NCI-H1436 (cell line): ENCODE data around the gene KCNT2.
"Not testable (repeated sequence)": the region's sequence is repeated elsewhere in the genome, so short reads cannot be mapped to it uniquely, and the experiment has no call there.

Experiments used
- DNase-seq: peaks from one replicate; lab custom pipeline; 2025; lab: John Stamatoyannopoulos, UW

KCNT2 gene

GRCh38 chr1:196608390-196609369 is at the start of gene KCNT2:
KCNT2 (minus strand) TSS chr1:196608440; CDS start chr1:196608309, 131 bp downstream.
- DNase-seq, result peak; percentile 98

- no peak for DNase-seq
These were observed 47.3 kb upstream of the KCNT2 start for GRCh38 chr1:196655494-196655893.

- DNase-seq, result no peak
These were observed 46.8 kb upstream of the KCNT2 start for GRCh38 chr1:196655071-196655470.

- no peak for DNase-seq
These were observed 46.0 kb upstream of the KCNT2 start for GRCh38 chr1:196654271-196654670.

- no peak for DNase-seq
These were observed 43.5 kb upstream of the KCNT2 start, which contains the start of gene CFH for GRCh38 chr1:196651637-196652215. CFH (plus strand) TSS chr1:196652043; CDS start chr1:196652118, 75 bp downstream.

- DNase-seq, result no peak
These were observed 42.8 kb upstream of the KCNT2 start for GRCh38 chr1:196651079-196651478.

- DNase-seq, result no peak
These were observed 42.2 kb upstream of the KCNT2 start for GRCh38 chr1:196650403-196650802.

- no peak for DNase-seq
These were observed 41.8 kb upstream of the KCNT2 start for GRCh38 chr1:196649990-196650389.

- no peak for DNase-seq
These were observed 32.7 kb upstream of the KCNT2 start for GRCh38 chr1:196640976-196641375.

- DNase-seq, result not testable (repeated sequence)
These were observed 31.1 kb upstream of the KCNT2 start for GRCh38 chr1:196639291-196639690.

- DNase-seq, result no peak
These were observed 30.2 kb upstream of the KCNT2 start for GRCh38 chr1:196638466-196638865.

GRCh38 chr1:196637606-196638005 is 29.4 kb upstream of the KCNT2 start:
- no peak for DNase-seq

GRCh38 chr1:196628838-196629237 is 20.6 kb upstream of the KCNT2 start:
- no peak for DNase-seq

- DNase-seq, result no peak
These were observed 14.8 kb upstream of the KCNT2 start for GRCh38 chr1:196623079-196623478.

- DNase-seq, result no peak
These were observed 11.5 kb upstream of the KCNT2 start for GRCh38 chr1:196619721-196620120.

GRCh38 chr1:196611873-196612272 is 3.6 kb upstream of the KCNT2 start:
- no peak for DNase-seq

- no peak for DNase-seq
These were observed 1.1 kb upstream of the KCNT2 start for GRCh38 chr1:196609370-196609737.

- peak; percentile 45 for DNase-seq
These were observed 259 bp downstream of the KCNT2 start for GRCh38 chr1:196607981-196608380.

- no peak for DNase-seq
These were observed 4.6 kb downstream of the KCNT2 start for GRCh38 chr1:196603651-196604050.

GRCh38 chr1:196598942-196599748 is 9.1 kb downstream of the KCNT2 start:
- no peak for DNase-seq

- DNase-seq, result no peak
These were observed 13.5 kb downstream of the KCNT2 start for GRCh38 chr1:196594700-196595099.

GRCh38 chr1:196593955-196594354 is 14.3 kb downstream of the KCNT2 start:
- no peak for DNase-seq
